ENCODE results near the gene OR8U1.

The OR8U1 gene

GRCh38 chr11:56345739-56346138 is 29.7 kb upstream of the OR8U1 start, which contains the start of gene OR8K1:
Gene OR8K1, plus strand, starts transcription at chr11:56346039. Its CDS starts 0 bp downstream, at chr11:56346039.
- Histone ChIP-seq H3K4me3 (replicated peaks; ENCODE audit: insufficient read depth, low read length) (no peak within 1 kb of the TSS), H3K27me3 (ENCODE audit: insufficient read depth, poor library complexity, severe bottlenecking) (no peaks in the 10 kb centered on the region), H3K27ac (replicated peaks) (no peak within 1 kb of the TSS)
- TF ChIP-seq CTCF (IDR thresholded peaks at IDR 0.05; ENCODE audit: insufficient read depth, low read length) (no peak), GABPA (IDR thresholded peaks at IDR 0.05; ENCODE audit: low read depth) (no peak), REST (IDR thresholded peaks at IDR 0.05; ENCODE audit: insufficient replicate concordance, low read depth) (no peak), POLR2AphosphoS5 (IDR thresholded peaks at IDR 0.05; ENCODE audit: low read depth) (no peak), SPI1 (IDR thresholded peaks at IDR 0.05; ENCODE audit: borderline replicate concordance, low read depth) (no peak)
- no peak for DNase-seq (ENCODE audit: low read depth in 1 of 2, low spot score in 1 of 2)

- H3K27me3 ChIP-seq (ENCODE audit: insufficient read depth, poor library complexity, severe bottlenecking): no peaks in the 10 kb centered on the region
- DNase-seq (ENCODE audit: low read depth in 1 of 2, low spot score in 1 of 2): no peak
- no peak within 1 kb of the TSS for H3K27ac ChIP-seq (replicated peaks)
- TF ChIP-seq POLR2AphosphoS5 (IDR thresholded peaks at IDR 0.05; ENCODE audit: low read depth) (no peak), CTCF (IDR thresholded peaks at IDR 0.05; ENCODE audit: insufficient read depth, low read length) (no peak), GABPA (IDR thresholded peaks at IDR 0.05; ENCODE audit: low read depth) (no peak), SPI1 (IDR thresholded peaks at IDR 0.05; ENCODE audit: borderline replicate concordance, low read depth) (no peak), REST (IDR thresholded peaks at IDR 0.05; ENCODE audit: insufficient replicate concordance, low read depth) (no peak)
- H3K4me3 ChIP-seq (replicated peaks; ENCODE audit: insufficient read depth, low read length): no peak within 1 kb of the TSS
Observed at GRCh38 chr11:56353991-56354390, 21.4 kb upstream of the OR8U1 start, which contains the start of gene OR8J1. Gene OR8J1, plus strand, starts transcription at chr11:56354291. Its CDS starts 5,956 bp downstream, at chr11:56360247.

GRCh38 chr11:56380120-56380519 is 4.7 kb downstream of the OR8U1 start:
- H3K4me3 ChIP-seq (replicated peaks; ENCODE audit: insufficient read depth, low read length): no peak overlapping the region
- H3K27me3 ChIP-seq (ENCODE audit: insufficient read depth, poor library complexity, severe bottlenecking): no peaks in the 10 kb centered on the region
- TF ChIP-seq CTCF (IDR thresholded peaks at IDR 0.05; ENCODE audit: insufficient read depth, low read length): no peak
- no peak for TF ChIP-seq GABPA (IDR thresholded peaks at IDR 0.05; ENCODE audit: low read depth)
- TF ChIP-seq POLR2AphosphoS5 (IDR thresholded peaks at IDR 0.05; ENCODE audit: low read depth): no peak
- no peak for TF ChIP-seq REST (IDR thresholded peaks at IDR 0.05; ENCODE audit: insufficient replicate concordance, low read depth)
- no peak for TF ChIP-seq SPI1 (IDR thresholded peaks at IDR 0.05; ENCODE audit: borderline replicate concordance, low read depth)
- no peak for DNase-seq (ENCODE audit: low read depth in 1 of 2, low spot score in 1 of 2)
- H3K27ac ChIP-seq (replicated peaks): no peak overlapping the region
